HCT116 (cell line): ENCODE measurements around the gene FA2H. TPM values are rescaled to one million over a fixed set of nuclear protein-coding genes. Genes with fewer than 3 reads are reported as not detected.

Experiments used
- ATAC-seq: fragments of 200-7000 bp; cut with Tn5 transposase; 2 replicates; pipeline ENCODE4 v1.9.1; 2020; ENCODE audit warnings: mild to moderate bottlenecking, moderate library complexity
- BruUV-seq: library from RNA; stranded (reverse); fragments of 400-500 nt; replicated peaks from 2 replicates; lab custom pipeline; 2021; lab: Mats Ljungman, UMichigan
- CTCF ChIA-PET: fragments of 300-600 bp; sonication (Branson Sonifier 250); formaldehyde crosslinking; loops from one replicate; lab custom pipeline; 2021; ENCODE audit warnings: antibody characterized with exemption; lab: Charles Lee
- POLR2A ChIA-PET: fragments of 300-600, 350-600 bp; sonication (Branson Sonifier 250); formaldehyde crosslinking; loops from one replicate; lab custom pipeline; 2021; ENCODE audit warnings: antibody characterized with exemption; lab: Charles Lee
- RAD21 ChIA-PET, 2 experiments: fragments of 300-600 bp; sonication (Branson Sonifier 250); formaldehyde crosslinking; loops; one replicate each; lab custom pipeline; 2023; ENCODE audit warnings: low total read pairs in 2 of 2; ENCODE audit not compliant: uncharacterized antibody in 2 of 2, unreplicated experiment in 2 of 2, low non-redundant PET in 1 of 2; lab: Charles Lee
- DNase-seq: peaks from one replicate; pipeline ENCODE4 v3.0.0-alpha.2; 2010; ENCODE audit warnings: low read depth, low spot score
- H2AFZ ChIP-seq: fragments of 200-600 bp; shearing (Covaris generic), sonication (generic); 2 replicates; pipeline ENCODE4 v1.6.1; 2017; ENCODE audit warnings: low read depth, mixed run types, mixed read lengths, antibody characterized with exemption, low read length; ENCODE audit not compliant: poor library complexity, severe bottlenecking
- H3K27ac ChIP-seq: 2 replicates; pipeline ENCODE4 v1.5.1; 2012; ENCODE audit warnings: low read depth, low read length
- H3K27me3 ChIP-seq: fragments of 200-600 bp; sonication (generic); 2 replicates; pipeline ENCODE4 v1.6.1; 2016; ENCODE audit warnings: mixed run types, low read length, mixed read lengths; ENCODE audit not compliant: insufficient read depth
- H3K36me3 ChIP-seq, 2 experiments: fragments of 200-500 bp in 1 of 2; fragments of 200-600 bp in 1 of 2; sonication (Bioruptor generic) in 1 of 2; sonication (generic) in 1 of 2; 2 replicates each; pipeline versions ENCODE4 v1.5.1 to v1.6.1; 2014 to 2016; ENCODE audit warnings: low read length in 2 of 2, inconsistent platforms in 1 of 2, mixed read lengths in 1 of 2, mixed run types in 1 of 2; ENCODE audit not compliant: insufficient read depth in 2 of 2, control insufficient read depth in 1 of 2
- H3K4me1 ChIP-seq, 2 experiments: fragments of 200-600 bp in 1 of 2; sonication (generic) in 1 of 2; 2 replicates each; pipeline versions ENCODE4 v1.5.1 to v1.6.1; 2012 to 2017; ENCODE audit warnings: low read length in 2 of 2, inconsistent platforms in 1 of 2, mild to moderate bottlenecking in 1 of 2, mixed read lengths in 1 of 2, mixed run types in 1 of 2, moderate library complexity in 1 of 2; ENCODE audit not compliant: insufficient read depth in 2 of 2, control insufficient read depth in 1 of 2
- H3K4me2 ChIP-seq: fragments of 200-600 bp; sonication (generic); 2 replicates; pipeline ENCODE4 v1.6.1; 2017; ENCODE audit warnings: mixed run types, low read length, mixed read lengths
- H3K4me3 ChIP-seq, 2 experiments: fragments of 200-600 bp in 1 of 2; sonication (generic) in 1 of 2; replicated peaks in 1 of 2; 2 replicates each; pipeline ENCODE4 v1.5.1; 2011 to 2016; ENCODE audit warnings: low read length in 2 of 2, control low read depth in 1 of 2, low read depth in 1 of 2, mild to moderate bottlenecking in 1 of 2, mixed read lengths in 1 of 2, mixed run types in 1 of 2
- H3K79me2 ChIP-seq: fragments of 200-600 bp; sonication (generic); 2 replicates; pipeline ENCODE4 v1.6.1; 2017; ENCODE audit warnings: mild to moderate bottlenecking, mixed run types, low read length, moderate library complexity, mixed read lengths; ENCODE audit not compliant: insufficient read depth
- H3K9ac ChIP-seq: fragments of 200-600 bp; sonication (generic); 2 replicates; pipeline ENCODE4 v1.6.1; 2016; ENCODE audit warnings: low read length, mixed read lengths
- H3K9me2 ChIP-seq: fragments of 200-600 bp; sonication (generic), shearing (Covaris generic); 2 replicates; pipeline ENCODE4 v1.6.1; 2017; ENCODE audit warnings: mixed run types, mild to moderate bottlenecking, moderate library complexity; ENCODE audit not compliant: insufficient read depth
- H3K9me3 ChIP-seq, 2 experiments: fragments of 200-500 bp in 1 of 2; fragments of 200-600 bp in 1 of 2; sonication (Bioruptor generic) in 1 of 2; sonication (generic) in 1 of 2; 2 replicates each; pipeline ENCODE4 v1.6.1; 2014 to 2017; ENCODE audit warnings: low read length in 2 of 2, mixed read lengths in 2 of 2, inconsistent platforms in 1 of 2, low read depth in 1 of 2, mild to moderate bottlenecking in 1 of 2, mixed run types in 1 of 2, moderate library complexity in 1 of 2; ENCODE audit not compliant: control insufficient read depth in 1 of 2, insufficient read depth in 1 of 2
- H4K20me1 ChIP-seq: fragments of 200-600 bp; sonication (generic), shearing (Covaris generic); 2 replicates; pipeline ENCODE4 v1.6.1; 2017; ENCODE audit warnings: mixed run types, mild to moderate bottlenecking, moderate library complexity; ENCODE audit not compliant: insufficient read depth
- CEBPB ChIP-seq: IDR thresholded peaks from 2 replicates; pipeline ENCODE4 v1.6.1; 2012; ENCODE audit warnings: low read depth
- EGR1 ChIP-seq: IDR thresholded peaks from 2 replicates; pipeline ENCODE4 v1.6.1; 2012; ENCODE audit warnings: low read depth
- EZH2 ChIP-seq: fragments of 200-600 bp; sonication (generic); IDR thresholded peaks from 2 replicates; pipeline ENCODE4 v1.6.1; 2017; ENCODE audit warnings: antibody characterized with exemption, mixed run types
- EZH2phosphoT487 ChIP-seq: fragments of 200-600 bp; IDR thresholded peaks from 2 replicates; pipeline ENCODE4 v1.6.1; 2018; ENCODE audit warnings: antibody characterized with exemption, borderline replicate concordance
- JUND ChIP-seq: IDR thresholded peaks from 2 replicates; pipeline ENCODE4 v1.6.1; 2012
- POLR2A ChIP-seq: IDR thresholded peaks from 2 replicates; pipeline ENCODE4 v1.7.0; 2011; ENCODE audit warnings: borderline replicate concordance; ENCODE audit not compliant: insufficient read depth, insufficient read length; ENCODE audit errors: extremely low read depth
- POLR2AphosphoS5 ChIP-seq: IDR thresholded peaks from 2 replicates; pipeline ENCODE4 v1.6.1; 2011; ENCODE audit warnings: mild to moderate bottlenecking, low read depth, low read length, moderate library complexity
- RAD21 ChIP-seq: IDR thresholded peaks from 2 replicates; pipeline ENCODE4 v1.6.1; 2012; ENCODE audit warnings: low read depth, mild to moderate bottlenecking
- SRF ChIP-seq: IDR thresholded peaks from 2 replicates; pipeline ENCODE4 v1.6.1; 2012; ENCODE audit warnings: low read depth
- TCF7L2 ChIP-seq: IDR thresholded peaks from 2 replicates; pipeline ENCODE4 v1.7.0; 2011; ENCODE audit warnings: borderline replicate concordance, inconsistent platforms; ENCODE audit not compliant: insufficient read depth, insufficient read length; ENCODE audit errors: extremely low read depth
- YY1 ChIP-seq: IDR thresholded peaks from 2 replicates; pipeline ENCODE4 v1.6.1; 2011; ENCODE audit warnings: low read length, low read depth, moderate library complexity, mild to moderate bottlenecking; ENCODE audit not compliant: insufficient replicate concordance; ENCODE audit errors: extremely low read depth
- intact Hi-C: fragments of 100-400 bp; cut with micrococcal nuclease; formaldehyde crosslinking; loops from 2 replicates; pipeline ENCODE4 v1.10.0; 2022
- total RNA-seq: library from RNA; stranded (reverse); gene quantifications from one replicate; pipeline ENCODE4 v1.2.1, GENCODE V29; 2021; ENCODE audit not compliant: unreplicated experiment
- TF ChIP-seq, protein P1 (sequence below), 3 experiments: fragments of 200-600 bp in 1 of 3; sonication (generic) in 1 of 3; IDR thresholded peaks in 2 of 3; conservative IDR thresholded peaks in 1 of 3; 2 replicates each; pipeline ENCODE4 v1.5.1; 2012 to 2017; ENCODE audit warnings: low read depth in 2 of 3, low read length in 2 of 3, antibody characterized with exemption in 1 of 3, borderline replicate concordance in 1 of 3, control low read depth in 1 of 3, mild to moderate bottlenecking in 1 of 3, mixed read lengths in 1 of 3, mixed run types in 1 of 3, moderate library complexity in 1 of 3; ENCODE audit not compliant: insufficient read depth in 1 of 3
- TF ChIP-seq, protein P2 (sequence below): IDR thresholded peaks from 2 replicates; pipeline ENCODE4 v1.6.1; 2012
- TF ChIP-seq, protein P3 (sequence below): IDR thresholded peaks from 2 replicates; pipeline ENCODE4 v1.6.1; 2012

FA2H gene
- total RNA-seq, 1 experiment from 2014 or later: 11.1 TPM

DNA sequence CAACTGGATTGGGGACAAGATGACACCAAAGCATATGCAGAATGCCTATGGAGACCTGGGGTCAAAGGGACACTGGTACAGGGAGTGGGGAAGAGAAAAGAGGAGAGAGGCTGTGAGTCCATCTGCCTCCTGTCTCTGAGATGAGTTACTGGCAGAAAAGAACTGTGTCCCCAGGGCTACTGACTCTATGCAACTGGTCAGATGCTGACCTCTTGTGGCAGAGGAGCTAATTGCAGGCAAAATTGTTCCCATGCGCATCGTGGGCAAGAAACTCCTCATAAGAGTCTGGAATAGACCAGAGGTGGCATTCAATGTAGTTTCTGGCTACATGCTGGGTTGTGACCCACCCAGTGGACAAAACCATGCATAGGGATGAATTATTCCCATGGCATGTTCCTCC lies 47.9 kb downstream of the FA2H start (continued):
- TF ChIP-seq, protein P1, sequence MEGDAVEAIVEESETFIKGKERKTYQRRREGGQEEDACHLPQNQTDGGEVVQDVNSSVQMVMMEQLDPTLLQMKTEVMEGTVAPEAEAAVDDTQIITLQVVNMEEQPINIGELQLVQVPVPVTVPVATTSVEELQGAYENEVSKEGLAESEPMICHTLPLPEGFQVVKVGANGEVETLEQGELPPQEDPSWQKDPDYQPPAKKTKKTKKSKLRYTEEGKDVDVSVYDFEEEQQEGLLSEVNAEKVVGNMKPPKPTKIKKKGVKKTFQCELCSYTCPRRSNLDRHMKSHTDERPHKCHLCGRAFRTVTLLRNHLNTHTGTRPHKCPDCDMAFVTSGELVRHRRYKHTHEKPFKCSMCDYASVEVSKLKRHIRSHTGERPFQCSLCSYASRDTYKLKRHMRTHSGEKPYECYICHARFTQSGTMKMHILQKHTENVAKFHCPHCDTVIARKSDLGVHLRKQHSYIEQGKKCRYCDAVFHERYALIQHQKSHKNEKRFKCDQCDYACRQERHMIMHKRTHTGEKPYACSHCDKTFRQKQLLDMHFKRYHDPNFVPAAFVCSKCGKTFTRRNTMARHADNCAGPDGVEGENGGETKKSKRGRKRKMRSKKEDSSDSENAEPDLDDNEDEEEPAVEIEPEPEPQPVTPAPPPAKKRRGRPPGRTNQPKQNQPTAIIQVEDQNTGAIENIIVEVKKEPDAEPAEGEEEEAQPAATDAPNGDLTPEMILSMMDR (IDR thresholded peaks at IDR 0.05 in 2 of 3, conservative IDR thresholded peaks at IDR 0.05 in 1 of 3; ENCODE audit: borderline replicate concordance in 1 of 3, insufficient read depth in 1 of 3, low read depth in 2 of 3, low read length in 2 of 3): peak in 2 of 3 experiments; percentile 75 to 89; a peak in 4 of 6 replicates
- TF ChIP-seq EZH2phosphoT487 (no peak), EZH2 (no peak), RAD21 (peak; percentile 47), TCF7L2 (no peak), SRF (no peak), POLR2AphosphoS5 (no peak), EGR1 (no peak), YY1 (no peak)

DNA sequence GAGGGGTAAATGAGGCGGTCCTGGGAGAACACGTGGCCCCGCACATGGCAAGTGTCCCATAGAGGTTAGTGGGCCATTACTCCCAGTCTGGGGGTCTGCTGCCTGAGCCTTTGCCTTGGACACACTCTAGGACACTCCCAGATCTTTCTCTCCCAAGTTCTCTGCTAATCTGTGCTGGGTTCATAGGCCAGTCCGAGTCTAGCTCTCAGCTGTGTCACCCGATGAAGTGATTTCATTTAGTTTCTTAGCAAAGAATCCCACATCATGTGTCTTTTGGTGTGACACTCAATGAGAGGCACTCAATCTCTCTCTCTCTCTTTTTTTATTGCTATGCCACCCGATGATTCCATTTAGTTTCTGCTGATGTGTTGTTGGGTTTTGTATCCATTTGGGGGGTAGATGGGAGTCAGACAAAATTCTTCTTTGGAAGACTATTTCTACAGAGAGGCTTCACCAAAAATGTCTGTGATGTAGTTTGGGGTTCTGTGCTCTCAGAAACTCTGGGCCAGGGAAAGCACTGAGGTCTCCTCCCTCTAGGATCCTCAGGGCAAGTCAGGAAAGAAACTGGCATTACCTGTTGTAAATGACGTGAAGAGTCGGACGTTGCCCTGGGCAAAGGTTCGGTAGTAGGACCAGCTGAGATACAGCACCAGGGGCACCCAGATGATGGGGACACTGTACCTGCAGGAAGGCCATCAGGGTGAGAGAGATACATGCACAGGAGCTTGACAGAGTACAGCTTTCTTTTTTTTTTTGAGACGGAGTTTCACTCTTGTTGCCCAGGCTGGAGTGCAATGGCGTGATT lies 48.8 kb downstream of the FA2H start:
- no peak overlapping the region for H2AFZ ChIP-seq
- intact Hi-C loops: no loop called here

More for the DNA sequence above, 48.8 kb downstream of the FA2H start:
- Histone ChIP-seq H3K4me3 (no peak overlapping the region), H4K20me1 (no peaks in the 10 kb centered on the region), H3K27ac (no peak overlapping the region), H3K4me1 (peaks cover 5 to 9% of the 10 kb centered on the region in 2 experiments; a peak in 2 of 4 replicates), H3K27me3 (no peaks in the 10 kb centered on the region), H3K36me3 (no peaks in the 10 kb centered on the region), H3K79me2 (no peaks in the 10 kb centered on the region), H3K9me3 (peaks cover 4 to 8% of the 10 kb centered on the region in 2 experiments; a peak in 2 of 4 replicates)
- no TSS peak for BruUV-seq
- CTCF ChIA-PET: interaction anchor here (1.0 to 1.4 kb wide), 3 partner anchors 13 to 137 kb away, joined by 4 to 7 read pairs (median 4); no protein-coding TSS in a partner anchor
- POLR2A ChIA-PET: no interaction called here
- TF ChIP-seq CEBPB (no peak), EZH2phosphoT487 (no peak), EGR1 (no peak), SRF (no peak), EZH2 (no peak), POLR2A (no peak), JUND (no peak), POLR2AphosphoS5 (no peak), RAD21 (no peak), TCF7L2 (no peak)
- TF ChIP-seq, protein P2, sequence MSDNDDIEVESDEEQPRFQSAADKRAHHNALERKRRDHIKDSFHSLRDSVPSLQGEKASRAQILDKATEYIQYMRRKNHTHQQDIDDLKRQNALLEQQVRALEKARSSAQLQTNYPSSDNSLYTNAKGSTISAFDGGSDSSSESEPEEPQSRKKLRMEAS: no peak
- TF ChIP-seq, protein P3, sequence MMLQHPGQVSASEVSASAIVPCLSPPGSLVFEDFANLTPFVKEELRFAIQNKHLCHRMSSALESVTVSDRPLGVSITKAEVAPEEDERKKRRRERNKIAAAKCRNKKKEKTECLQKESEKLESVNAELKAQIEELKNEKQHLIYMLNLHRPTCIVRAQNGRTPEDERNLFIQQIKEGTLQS: no peak
- TF ChIP-seq, all 23 proteins: peak for 0
- RAD21 ChIA-PET: no interaction called here
- Histone ChIP-seq H3K9ac (no peak overlapping the region), H3K9me2 (no peaks in the 10 kb centered on the region), H3K4me2 (no peak overlapping the region)
- DNase-seq (no peak), ATAC-seq (no peak)
